ENCODE measurements around the gene C1orf56.

DNA sequence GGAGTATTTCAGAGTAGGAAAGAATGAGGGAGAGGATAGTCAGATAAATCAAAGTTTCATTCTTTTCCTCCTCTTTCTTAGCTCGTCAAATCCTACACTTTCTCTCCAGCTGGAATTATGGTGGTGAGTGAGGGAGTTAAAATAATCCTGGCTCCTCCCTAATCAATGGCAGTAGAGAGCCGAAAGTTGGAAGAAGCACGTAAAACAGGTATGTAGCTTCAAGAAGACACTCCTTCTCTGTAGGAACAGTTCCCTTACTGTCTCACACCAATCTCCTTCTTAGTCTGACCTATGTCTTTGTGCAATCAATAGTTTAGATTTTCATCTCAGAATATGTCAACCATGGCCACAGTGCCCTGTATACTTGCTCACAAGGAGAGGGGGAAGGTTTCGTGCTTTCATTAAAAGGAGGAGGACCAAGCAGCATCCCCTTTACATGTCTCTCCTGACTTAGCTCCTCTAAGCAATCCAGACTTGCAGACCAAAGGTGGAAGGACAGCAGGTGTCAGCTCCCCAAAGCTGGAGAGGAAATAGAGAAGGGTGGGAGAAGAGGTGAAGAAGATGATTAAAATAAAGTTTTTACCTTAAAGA, 41.7 kb upstream of the C1orf56 start:
- TF ChIP-seq, protein P1, sequence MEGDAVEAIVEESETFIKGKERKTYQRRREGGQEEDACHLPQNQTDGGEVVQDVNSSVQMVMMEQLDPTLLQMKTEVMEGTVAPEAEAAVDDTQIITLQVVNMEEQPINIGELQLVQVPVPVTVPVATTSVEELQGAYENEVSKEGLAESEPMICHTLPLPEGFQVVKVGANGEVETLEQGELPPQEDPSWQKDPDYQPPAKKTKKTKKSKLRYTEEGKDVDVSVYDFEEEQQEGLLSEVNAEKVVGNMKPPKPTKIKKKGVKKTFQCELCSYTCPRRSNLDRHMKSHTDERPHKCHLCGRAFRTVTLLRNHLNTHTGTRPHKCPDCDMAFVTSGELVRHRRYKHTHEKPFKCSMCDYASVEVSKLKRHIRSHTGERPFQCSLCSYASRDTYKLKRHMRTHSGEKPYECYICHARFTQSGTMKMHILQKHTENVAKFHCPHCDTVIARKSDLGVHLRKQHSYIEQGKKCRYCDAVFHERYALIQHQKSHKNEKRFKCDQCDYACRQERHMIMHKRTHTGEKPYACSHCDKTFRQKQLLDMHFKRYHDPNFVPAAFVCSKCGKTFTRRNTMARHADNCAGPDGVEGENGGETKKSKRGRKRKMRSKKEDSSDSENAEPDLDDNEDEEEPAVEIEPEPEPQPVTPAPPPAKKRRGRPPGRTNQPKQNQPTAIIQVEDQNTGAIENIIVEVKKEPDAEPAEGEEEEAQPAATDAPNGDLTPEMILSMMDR (IDR thresholded peaks at IDR 0.05) = no peak
- TF ChIP-seq POLR2A (IDR thresholded peaks at IDR 0.05) = no peak

Measured in lower leg skin (tissue), 3 donors.